SIG-M5 (cell line): ENCODE measurements around the gene HBG1.
"Not testable (repeated sequence)": the region's sequence is repeated elsewhere in the genome, so short reads cannot be mapped to it uniquely, and the experiment has no call there.

ENCODE experiments used
- DNase-seq: peaks from one replicate; lab custom pipeline; 2025; lab: John Stamatoyannopoulos, UW

Gene HBG1

DNA sequence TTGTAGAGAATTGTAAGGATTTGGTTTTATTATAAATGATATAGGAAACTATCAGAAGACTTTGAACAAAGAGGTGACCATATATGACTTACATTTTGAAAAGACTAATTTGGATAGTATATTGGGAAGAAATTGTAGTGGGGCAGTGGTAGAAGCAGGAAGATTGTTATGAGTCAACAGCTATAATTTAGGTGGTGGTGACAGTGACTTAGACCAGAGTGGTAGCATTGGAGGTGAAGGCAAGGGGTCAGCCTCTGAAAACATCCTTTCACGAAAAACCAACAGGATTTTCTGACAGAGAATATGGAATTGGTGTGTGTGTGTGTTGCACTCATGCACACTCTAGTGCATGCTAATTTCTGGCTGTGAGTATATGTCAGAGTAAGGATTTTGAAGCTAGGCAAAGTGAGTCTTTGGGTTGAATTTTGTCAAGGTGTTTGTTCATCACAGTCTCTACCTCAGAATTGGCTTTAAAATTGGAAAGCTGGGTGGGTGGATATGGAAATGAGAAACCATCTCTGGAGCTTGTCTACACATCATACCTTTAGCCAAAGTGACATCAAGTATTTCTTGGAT, 28.2 kb upstream of the HBG1 start:
- DNase-seq: no peak

DNA sequence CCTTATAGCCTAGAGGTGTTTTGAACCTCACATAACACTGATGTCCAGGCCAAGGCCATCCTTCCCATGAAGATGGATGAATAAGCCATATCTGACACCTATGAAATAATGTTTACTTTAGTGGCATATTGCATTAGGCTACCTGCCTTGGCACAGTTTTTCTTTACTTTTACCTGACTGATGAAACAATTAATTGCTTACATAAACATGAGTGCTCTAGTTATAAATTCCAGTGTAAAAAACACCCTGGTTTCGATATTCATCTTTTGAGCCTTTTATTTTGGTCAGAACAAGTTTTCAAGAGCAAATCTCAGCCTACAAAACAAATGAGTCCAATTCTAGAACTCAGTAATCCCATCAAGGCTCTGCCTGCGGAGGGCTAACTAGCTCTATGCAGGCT, 27.0 kb upstream of the HBG1 start:
- no peak for DNase-seq

DNA sequence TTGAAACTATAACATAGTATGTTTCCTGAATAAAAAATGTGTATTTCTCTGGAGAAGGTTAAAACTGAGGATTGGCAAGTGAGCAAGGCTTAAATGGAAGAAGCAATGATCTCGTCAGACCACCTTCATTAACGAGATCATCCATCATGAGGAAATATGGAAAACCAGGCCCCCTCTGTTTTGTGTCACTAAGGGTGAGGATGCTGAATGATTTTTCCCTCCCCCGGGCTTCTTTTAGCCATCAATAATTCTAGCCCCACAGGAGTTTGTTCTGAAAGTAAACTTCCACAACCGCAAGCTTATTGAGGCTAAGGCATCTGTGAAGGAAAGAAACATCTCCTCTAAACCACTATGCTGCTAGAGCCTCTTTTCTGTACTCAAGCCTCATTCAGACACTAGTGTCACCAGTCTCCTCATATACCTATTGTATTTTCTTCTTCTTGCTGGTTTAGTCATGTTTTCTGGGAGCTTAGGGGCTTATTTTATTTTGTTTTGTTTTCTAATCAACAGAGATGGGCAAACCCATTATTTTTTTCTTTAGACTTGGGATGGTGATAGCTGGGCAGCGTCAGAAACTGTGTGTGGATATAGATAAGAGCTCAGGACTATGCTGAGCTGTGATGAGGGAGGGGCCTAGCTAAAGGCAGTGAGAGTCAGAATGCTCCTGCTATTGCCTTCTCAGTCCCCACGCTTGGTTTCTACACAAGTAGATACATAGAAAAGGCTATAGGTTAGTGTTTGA, 25.9 kb upstream of the HBG1 start:
- DNase-seq: no peak

DNA sequence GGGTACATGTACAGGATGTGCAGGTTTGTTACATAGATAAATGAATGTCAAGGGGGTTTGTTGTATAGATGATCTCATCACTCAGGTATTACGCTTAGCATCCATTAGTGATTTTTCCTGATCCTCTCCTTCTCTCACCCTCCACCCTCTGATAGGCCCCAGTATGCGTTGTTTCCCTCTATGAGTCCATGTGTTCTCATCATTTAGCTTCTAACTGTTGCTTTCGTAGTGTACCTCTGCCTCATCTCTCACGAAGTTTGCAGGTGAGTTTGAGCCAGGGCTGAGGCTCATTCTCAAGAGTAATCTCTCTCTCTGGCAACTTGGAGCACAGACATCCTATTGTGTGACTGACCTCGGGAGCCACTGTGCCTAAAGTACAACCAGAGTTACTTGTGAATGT, 24.7 kb upstream of the HBG1 start:
- DNase-seq: no peak

DNA sequence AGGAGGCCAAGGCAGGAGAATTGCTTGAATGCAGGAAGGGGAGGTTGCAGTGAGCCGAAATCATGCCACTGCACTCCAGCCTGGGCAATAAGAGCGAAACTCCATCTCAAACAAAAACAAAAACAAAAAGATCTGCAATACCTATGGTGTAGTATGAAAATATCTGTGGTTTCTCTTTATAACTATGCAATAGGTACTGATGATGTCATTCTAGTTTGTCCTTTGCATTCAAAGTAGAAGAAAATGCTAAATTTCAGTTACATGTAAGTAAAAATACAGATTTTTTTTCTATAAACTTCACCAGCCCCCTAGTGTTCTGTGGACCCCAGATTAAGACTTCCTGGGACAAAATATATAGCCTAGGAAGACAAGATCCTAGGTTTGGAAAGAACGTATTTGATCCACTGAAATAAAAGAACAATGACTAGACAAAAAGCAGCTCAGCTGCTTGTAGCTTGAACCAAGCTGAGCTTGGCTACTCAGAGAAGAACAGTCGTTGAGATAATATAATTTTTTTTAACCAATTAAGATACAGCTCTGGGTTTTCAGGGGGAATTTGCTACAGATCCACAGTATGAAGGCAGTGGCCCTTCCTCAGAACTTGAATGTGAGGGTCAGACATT, 22.8 kb upstream of the HBG1 start:
- DNase-seq: no peak

DNA sequence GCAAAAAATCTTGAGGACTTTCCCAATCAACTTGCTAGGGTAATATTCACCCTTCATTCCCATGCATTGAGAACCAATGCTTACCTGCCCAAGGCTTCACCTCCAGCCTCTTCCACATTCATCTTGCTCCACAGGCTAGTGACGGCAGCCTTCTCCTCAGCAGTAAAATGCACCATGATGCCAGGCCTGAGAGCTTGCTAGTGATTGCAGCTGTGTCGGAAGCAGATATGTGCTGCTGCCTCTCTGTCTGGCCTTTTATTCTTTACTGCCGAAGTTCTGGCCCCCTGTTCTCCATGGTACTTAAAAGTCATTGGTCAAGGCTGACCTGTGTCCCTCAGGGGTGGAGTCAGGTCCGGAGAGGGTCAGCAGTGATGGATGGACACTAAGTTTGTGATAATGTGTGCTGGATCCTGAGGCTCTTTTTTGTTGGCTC, 20.1 kb upstream of the HBG1 start, which contains the start of gene HBE1:
Gene HBE1, minus strand, starts transcription at position 231 of the 433 bp plus-strand sequence. Its CDS starts 55 bp downstream, at position 176.
- DNase-seq: no peak

DNA sequence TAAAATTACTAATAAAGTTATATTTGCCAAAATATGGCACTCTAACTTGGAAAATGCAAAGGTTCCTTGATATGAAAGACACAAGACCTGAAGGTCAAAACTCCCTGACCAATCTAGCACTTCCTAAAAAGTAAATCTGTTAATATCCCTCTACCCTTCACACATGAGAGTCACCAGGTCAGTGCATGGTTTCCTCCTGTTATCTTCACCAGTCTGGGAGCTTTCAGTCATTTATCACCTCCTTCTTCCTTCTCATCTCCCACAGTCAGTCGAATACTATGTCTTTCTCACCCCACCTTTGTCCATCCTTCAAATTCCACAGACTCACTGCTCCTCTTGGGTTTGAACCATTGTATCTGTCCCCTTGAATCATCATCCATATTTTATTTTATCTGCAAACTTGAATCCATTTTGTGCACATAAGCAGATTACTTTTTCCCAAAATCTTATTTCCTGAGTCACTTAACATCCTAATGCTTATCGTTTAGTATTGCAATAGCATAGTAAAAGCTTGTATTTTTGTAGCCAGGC, 17.4 kb upstream of the HBG1 start:
- DNase-seq: no peak

DNA sequence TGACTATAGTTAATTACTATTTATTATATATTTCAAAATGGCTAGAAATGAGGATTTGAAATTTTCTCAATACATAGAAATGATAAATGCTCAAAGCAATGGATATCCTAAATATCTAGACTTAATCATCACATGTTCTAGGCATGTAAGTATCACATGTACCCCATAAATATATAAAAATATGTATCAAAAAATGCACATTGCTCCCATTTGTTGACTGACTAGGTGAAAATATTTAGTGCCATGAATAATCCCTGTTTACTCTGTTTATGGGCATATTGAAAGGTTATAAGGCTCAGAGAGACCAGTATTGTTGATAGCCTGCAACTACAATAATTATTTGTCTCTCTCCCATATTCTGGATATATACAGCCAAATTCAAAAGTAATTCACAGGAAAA, 17.0 kb upstream of the HBG1 start:
- no peak for DNase-seq

DNA sequence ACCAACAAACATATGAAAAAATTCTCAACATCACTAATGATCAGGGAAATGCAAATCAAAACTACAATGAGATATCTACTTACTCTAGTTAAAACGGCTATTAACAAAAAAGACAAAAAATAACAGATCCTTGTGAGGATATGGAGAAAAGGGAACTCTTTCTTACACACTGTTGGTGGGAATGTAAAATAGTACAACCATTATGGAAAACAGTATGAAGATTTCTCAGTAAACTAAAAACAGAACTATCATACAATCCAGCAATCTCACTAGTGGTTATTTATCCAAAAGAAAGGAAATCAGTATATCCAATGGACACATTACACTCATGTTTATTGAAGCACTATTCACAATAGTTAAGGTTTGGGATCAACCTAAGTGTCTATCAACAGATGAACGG, 16.2 kb upstream of the HBG1 start:
- DNase-seq: no peak

DNA sequence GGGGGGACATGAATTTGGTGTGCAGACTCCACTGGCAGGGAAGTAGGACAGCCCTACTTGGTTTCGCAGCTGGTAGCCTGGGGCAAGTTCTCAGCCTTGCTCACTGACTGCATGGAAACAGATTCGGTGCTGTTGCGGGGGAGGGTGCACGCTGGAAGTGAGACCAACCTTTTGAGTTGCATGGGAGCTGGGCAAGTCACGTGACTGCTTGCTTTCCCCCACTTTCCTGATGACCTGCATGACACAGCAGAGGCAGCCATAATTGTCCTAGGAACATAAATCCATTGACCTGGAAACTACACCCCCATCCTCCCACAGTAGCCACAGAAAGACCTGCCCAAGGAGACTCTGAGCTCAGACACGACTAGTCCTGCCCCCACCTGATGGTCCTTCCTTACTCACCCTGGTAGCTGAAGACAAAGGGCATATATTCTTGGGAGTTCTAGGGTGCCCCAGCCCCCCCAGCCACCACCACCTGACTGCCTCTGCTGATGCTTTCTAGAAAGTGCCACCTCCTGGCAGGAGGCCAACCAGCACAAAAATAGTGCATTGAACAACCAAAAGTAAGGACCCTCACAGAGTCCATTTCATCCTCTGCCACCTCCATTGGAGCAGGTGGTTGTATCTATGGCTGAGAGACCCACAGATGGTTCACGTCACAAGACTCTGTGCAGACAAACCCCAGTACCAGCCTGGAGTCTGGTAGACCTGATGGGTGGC, 9.0 kb upstream of the HBG1 start:
- no peak for DNase-seq

DNA sequence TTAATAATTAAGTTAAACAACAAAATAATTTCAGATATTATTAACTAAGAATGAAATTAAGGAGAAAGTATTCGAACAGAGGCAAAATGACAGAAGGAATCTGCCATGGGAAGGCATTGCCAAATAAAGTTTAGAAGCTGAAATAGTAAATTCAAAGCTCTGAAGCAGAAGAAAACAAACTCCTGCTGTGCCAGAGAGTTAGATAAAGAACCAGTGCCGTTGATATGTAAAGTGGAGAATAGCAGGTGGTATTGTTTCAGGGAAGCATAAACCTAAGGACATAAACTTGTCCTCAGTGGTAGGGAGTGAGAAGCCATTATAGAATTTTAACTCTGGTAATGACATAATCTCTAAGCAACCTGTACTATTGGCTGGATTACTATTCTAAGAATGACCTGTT, 7.6 kb upstream of the HBG1 start:
- no peak for DNase-seq

DNA sequence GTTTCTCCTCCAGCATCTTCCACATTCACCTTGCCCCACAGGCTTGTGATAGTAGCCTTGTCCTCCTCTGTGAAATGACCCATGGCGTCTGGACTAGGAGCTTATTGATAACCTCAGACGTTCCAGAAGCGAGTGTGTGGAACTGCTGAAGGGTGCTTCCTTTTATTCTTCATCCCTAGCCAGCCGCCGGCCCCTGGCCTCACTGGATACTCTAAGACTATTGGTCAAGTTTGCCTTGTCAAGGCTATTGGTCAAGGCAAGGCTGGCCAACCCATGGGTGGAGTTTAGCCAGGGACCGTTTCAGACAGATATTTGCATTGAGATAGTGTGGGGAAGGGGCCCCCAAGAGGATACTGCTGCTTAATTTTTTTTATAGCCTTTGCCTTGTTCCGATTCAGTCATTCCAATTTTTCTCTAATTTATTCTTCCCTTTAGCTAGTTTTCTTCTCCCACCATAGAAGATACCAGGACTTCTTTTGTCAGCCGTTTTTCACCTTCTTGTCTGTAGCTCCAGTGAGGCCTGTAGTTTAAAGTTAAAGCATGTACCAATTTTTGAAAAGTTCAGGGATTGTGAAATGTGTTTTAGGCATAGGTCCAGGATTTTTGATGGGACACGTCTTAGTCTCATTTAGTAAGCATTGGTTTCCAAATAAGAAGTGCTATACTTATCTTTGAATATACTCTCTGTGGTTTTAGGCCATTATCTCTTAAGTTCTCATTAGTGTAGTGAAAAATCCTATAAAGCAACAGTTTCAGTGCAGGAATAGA, 5.2 kb upstream of the HBG1 start, which contains the start of gene HBG2:
Gene HBG2, minus strand, starts transcription at position 136 of the 768 bp plus-strand sequence. Its CDS starts 53 bp downstream, at position 83.
- DNase-seq: not testable (repeated sequence)

DNA sequence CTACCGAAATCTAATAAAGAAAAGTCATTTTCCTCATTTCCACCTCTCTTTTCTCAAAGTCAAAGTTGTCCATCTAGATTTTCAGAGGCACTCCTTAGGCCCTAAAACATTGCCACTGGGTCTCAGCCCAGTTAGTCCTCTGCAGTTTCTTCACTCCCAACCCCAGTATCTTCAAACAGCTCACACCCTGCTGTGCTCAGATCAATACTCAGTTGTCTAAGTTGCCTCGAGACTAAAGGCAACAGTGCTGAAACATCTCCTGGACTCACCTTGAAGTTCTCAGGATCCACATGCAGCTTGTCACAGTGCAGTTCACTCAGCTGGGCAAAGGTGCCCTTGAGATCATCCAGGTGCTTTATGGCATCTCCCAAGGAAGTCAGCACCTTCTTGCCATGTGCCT, 4.4 kb upstream of the HBG1 start:
- not testable (repeated sequence) for DNase-seq

DNA sequence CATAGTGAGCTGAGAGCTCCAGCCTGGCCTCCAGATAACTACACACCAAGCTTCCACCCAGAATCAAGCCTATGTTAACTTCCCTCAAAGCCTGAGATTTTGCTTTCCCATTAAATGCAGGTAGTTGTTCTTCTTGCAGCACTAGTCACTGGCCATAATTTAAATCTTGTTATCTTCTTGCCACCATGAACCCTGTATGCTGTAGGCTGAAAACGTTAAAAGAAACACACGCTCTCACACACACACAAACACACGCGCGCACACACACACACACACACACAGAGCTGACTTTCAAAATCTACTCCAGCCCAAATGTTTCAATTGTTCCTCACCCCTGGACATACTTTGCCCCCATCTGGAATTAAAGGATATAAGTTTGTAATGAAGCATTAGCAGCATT, 3.8 kb upstream of the HBG1 start:
- not testable (repeated sequence) for DNase-seq

DNA sequence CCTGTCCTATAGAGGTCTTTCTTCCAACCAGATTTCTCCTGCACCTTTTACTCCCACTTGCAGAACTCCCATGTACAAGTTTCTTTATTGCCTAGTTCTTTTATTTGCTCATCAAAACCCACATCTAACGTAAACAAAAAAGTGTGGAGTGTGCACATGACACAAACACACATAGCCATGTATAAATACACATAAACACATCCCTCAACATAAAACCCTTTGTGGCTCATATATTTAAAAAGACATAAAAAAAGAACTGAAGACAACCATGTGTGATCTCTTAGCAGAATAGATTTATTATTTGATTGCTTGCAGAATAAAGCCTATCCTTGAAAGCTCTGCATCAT, 3.2 kb upstream of the HBG1 start:
- DNase-seq: no peak

DNA sequence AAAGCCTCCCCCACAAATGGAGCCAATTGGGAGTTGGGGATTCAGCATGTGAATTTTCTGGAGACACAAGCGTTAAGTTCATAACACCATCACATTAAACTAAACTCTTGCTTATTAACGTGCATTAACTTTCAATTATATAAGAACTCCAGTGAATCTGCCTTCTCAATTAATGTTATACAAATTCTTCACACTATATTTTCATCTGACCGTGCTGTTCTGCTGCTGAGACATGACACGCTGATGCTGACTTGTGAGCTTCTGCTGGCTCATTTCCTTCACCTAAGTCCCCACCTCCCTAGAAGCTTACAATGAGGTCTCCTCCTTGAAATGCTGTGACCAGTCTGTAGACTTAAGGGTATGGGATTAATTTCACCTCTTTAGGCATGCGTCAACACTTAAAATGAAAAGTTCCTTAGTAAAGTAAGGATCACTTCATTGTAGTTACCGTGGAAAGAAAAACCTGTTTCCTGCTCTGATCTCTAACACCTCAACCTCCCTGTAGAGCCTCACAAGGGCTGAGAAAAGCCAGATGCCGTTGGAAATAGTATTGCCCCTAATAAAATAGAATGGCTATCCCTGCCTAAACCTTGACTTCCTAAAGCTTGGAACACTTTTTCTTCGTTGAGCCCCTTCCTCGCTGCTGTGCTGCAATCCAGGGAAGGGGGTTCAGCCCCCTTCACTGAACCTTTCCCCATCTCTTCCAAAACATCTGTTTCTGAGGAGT, 2.7 kb upstream of the HBG1 start:
- no peak for DNase-seq

DNA sequence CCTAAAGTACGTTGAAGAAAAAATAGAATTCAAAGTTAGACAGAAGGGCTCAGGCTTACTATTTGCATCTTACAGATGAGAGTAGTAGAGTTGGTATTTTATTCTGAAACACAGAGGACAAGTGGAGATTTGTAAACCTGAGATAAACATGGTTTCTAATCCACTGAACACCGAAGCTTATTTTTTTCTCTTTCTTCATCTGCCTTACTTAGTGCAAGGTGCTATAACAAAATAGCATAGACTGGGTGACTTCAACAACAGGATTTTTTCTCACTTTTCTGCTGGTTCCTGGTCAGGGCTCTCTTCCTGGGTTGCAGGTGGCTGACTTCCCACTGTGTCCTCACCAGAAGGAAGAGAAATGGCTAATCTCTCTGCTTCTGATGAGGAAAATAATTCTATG, 2.1 kb upstream of the HBG1 start:
- DNase-seq: no peak

DNA sequence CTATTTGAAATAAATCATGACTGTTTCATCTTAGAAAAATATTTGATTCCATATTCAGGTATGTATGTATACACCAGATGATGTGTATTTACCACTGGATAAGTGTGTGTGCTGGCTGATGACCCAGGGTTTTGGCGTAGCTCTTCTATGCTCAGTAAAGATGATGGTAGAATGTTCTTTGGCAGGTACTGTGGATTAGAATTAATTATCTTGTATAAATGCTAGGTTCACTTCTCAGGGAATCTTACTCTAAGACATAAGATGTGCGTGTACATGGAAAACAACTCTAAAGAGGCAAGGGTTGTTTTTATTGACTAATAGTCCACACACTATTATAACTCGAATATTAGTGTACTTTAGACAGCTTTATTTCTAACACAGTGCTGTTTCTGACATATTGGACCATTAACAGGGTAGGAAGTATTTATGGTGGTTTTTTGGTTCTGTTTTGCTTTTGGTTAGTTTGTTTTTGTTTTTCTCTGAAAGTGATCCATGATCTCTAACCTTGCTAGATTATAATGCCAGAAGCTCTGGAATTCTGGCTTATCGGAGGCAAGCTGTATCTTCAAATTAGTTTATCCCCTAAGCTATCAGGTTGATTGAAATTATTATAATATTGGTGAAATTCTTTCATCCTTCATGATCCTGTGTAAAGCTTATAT, 1.0 kb upstream of the HBG1 start:
- DNase-seq: no peak

DNA sequence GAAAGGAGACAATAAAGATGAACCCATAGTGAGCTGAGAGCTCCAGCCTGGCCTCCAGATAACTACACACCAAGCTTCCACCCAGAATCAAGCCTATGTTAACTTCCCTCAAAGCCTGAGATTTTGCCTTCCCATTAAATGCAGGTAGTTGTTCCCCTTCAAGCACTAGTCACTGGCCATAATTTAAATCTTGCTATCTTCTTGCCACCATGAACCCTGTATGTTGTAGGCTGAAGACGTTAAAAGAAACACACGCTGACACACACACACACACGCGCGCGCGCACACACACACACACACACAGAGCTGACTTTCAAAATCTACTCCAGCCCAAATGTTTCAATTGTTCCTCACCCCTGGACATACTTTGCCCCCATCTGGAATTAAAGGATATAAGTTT, 1.2 kb downstream of the HBG1 start:
- DNase-seq: not testable (repeated sequence)

DNA sequence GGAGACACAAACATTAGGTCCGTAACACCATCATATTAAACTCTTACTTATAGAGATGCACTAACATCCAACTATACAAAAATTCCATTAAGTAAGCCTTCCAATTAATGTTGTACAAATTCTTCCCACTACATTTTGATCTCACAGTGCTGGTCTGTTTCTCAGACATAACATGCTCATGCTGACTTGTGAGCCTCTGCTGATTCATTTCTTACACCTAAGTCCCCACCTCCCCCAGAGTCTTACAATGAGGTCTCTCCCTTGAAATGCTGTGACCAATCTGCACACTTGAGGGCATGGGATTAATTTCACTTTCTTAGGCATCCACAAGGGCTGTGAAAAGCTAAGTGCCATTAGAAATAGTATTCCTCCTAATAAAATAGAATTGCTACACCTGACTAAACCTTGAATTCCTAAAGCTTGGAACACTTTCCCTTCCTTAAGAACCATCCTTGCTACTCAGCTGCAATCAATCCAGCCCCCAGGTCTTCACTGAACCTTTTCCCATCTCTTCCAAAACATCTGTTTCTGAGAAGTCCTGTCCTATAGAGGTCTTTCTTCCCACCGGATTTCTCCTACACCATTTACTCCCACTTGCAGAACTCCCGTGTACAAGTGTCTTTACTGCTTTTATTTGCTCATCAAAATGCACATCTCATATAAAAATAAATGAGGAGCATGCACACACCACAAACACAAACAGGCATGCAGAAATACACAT, 2.0 kb downstream of the HBG1 start:
- no peak for DNase-seq
